Measurements from ENCODE around the gene PKN3.
"Not testable (repeated sequence)": the region's sequence is repeated elsewhere in the genome, so short reads cannot be mapped to it uniquely, and the experiment has no call there.

PKN3 gene

GRCh38 chr9:128702445-128702948 is at the start of gene PKN3:
TSS of gene PKN3 (plus strand) at chr9:128702503. CDS start at chr9:128702916, 413 bp downstream.
- DNase-seq (ENCODE audit: low read depth in 3 of 3), result peak; percentile 75 to 94 (median 85)

- DNase-seq (ENCODE audit: low read depth in 3 of 3), result no peak
Measured at GRCh38 chr9:128653908-128654307, 48.4 kb upstream of the PKN3 start.

GRCh38 chr9:128654481-128654880 is 47.8 kb upstream of the PKN3 start:
- DNase-seq (ENCODE audit: low read depth in 3 of 3), result no peak

- DNase-seq (ENCODE audit: low read depth in 3 of 3), result peak; percentile 93 to 95 (median 94)
Measured at GRCh38 chr9:128656416-128657343, 45.6 kb upstream of the PKN3 start, which contains the start of gene DYNC2I2. TSS of gene DYNC2I2 (minus strand) at chr9:128656847. CDS start at chr9:128656726, 121 bp downstream.

GRCh38 chr9:128657344-128657704 is 45.0 kb upstream of the PKN3 start:
- DNase-seq (ENCODE audit: low read depth in 3 of 3), result no peak

GRCh38 chr9:128657796-128658195 is 44.5 kb upstream of the PKN3 start:
- DNase-seq (ENCODE audit: low read depth in 3 of 3), result no peak

GRCh38 chr9:128666481-128666941 is 35.8 kb upstream of the PKN3 start:
- DNase-seq (ENCODE audit: low read depth in 3 of 3), result not testable (repeated sequence)

GRCh38 chr9:128669786-128670185 is 32.5 kb upstream of the PKN3 start:
- DNase-seq (ENCODE audit: low read depth in 3 of 3), result no peak

GRCh38 chr9:128675382-128675781 is 26.9 kb upstream of the PKN3 start:
- no peak for DNase-seq (ENCODE audit: low read depth in 3 of 3)

GRCh38 chr9:128677794-128678193 is 24.5 kb upstream of the PKN3 start:
- no peak for DNase-seq (ENCODE audit: low read depth in 3 of 3)

GRCh38 chr9:128683340-128684064 is 18.8 kb upstream of the PKN3 start:
- DNase-seq (ENCODE audit: low read depth in 3 of 3), result peak in 1 of 3 donors; percentile 11

GRCh38 chr9:128684065-128684324 is 18.3 kb upstream of the PKN3 start:
- no peak for DNase-seq (ENCODE audit: low read depth in 3 of 3)

GRCh38 chr9:128684325-128685199 is 17.7 kb upstream of the PKN3 start:
- peak in 2 of 3 donors; percentile 71 to 77 for DNase-seq (ENCODE audit: low read depth in 3 of 3)

- peak in 1 of 3 donors; percentile 13 for DNase-seq (ENCODE audit: low read depth in 3 of 3)
Measured at GRCh38 chr9:128685636-128686489, 16.4 kb upstream of the PKN3 start.

- no peak for DNase-seq (ENCODE audit: low read depth in 3 of 3)
Measured at GRCh38 chr9:128687453-128687852, 14.8 kb upstream of the PKN3 start.

GRCh38 chr9:128688501-128689292 is 13.6 kb upstream of the PKN3 start, which contains the start of gene SET:
TSS of gene SET (plus strand) at chr9:128689222. CDS start at chr9:128689583, 361 bp downstream.
- peak; percentile 85 to 96 (median 85) for DNase-seq (ENCODE audit: low read depth in 3 of 3)

GRCh38 chr9:128689293-128689774 is 13.0 kb upstream of the PKN3 start:
- DNase-seq (ENCODE audit: low read depth in 3 of 3), result peak in 1 of 3 donors; percentile 41

- no peak for DNase-seq (ENCODE audit: low read depth in 3 of 3)
Measured at GRCh38 chr9:128689820-128690683, 12.3 kb upstream of the PKN3 start.

- DNase-seq (ENCODE audit: low read depth in 3 of 3), result no peak
Measured at GRCh38 chr9:128690684-128691034, 11.6 kb upstream of the PKN3 start.

Data from stimulated activated CD4-positive, alpha-beta T cell treated with anti-CD3 and anti-CD28 coated beads, TNF-alpha, amount 100 ng/mL, for 48 hours (primary cell).